HepG2 (cell line): ENCODE measurements around the gene MED28.

Experiments used
- CBX5 ChIP-seq: sonication (generic); formaldehyde crosslinking; IDR thresholded peaks from 2 replicates; pipeline ENCODE4 v1.4.0; 2020; ENCODE audit warnings: missing genetic modification reagents, borderline replicate concordance
- FOSL2 ChIP-seq: sonication (generic); formaldehyde crosslinking; IDR thresholded peaks from 2 replicates; pipeline ENCODE4 v1.4.0; 2020; ENCODE audit warnings: missing genetic modification reagents
- HOXA9 ChIP-seq: sonication (generic); formaldehyde crosslinking; IDR thresholded peaks from 2 replicates; pipeline ENCODE4 v1.8.1; 2022; ENCODE audit warnings: missing genetic modification reagents, mild to moderate bottlenecking, moderate library complexity, borderline replicate concordance
- MYNN ChIP-seq: sonication (generic); formaldehyde crosslinking; IDR thresholded peaks from 2 replicates; pipeline ENCODE4 v1.4.0; 2020; ENCODE audit warnings: mild to moderate bottlenecking, low read depth, missing genetic modification reagents
- SRSF4 ChIP-seq: fragments of 200-400 bp; formaldehyde crosslinking; IDR thresholded peaks from one replicate; pipeline ENCODE4 v1.6.1; 2018; ENCODE audit warnings: mild to moderate bottlenecking, low read depth, low read length, moderate library complexity; ENCODE audit not compliant: poor library complexity, severe bottlenecking
- TCF7L2 ChIP-seq: IDR thresholded peaks from 2 replicates; pipeline ENCODE4 v1.6.1; 2011; ENCODE audit warnings: mild to moderate bottlenecking, low read depth, low read length, moderate library complexity
- ZSCAN5A ChIP-seq: sonication (generic); formaldehyde crosslinking; IDR thresholded peaks from 2 replicates; pipeline ENCODE4 v1.8.0; 2022; ENCODE audit warnings: mild to moderate bottlenecking, missing genetic modification reagents, borderline replicate concordance

GRCh38 chr4:17589355-17589754 is 25.1 kb upstream of the MED28 start:
- TF ChIP-seq FOSL2 (CRISPR knock-in tag) (no peak), SRSF4 (no peak), CBX5 (no peak), TCF7L2 (no peak), ZSCAN5A (CRISPR knock-in tag) (no peak), HOXA9 (CRISPR knock-in tag) (no peak), MYNN (CRISPR knock-in tag) (no peak)
